HFFc6 (cell line): ENCODE measurements around the gene CALU. TPM values are rescaled to one million over a fixed set of nuclear protein-coding genes. Genes with fewer than 3 reads are reported as not detected.

Source experiments
- DNase-seq: peaks from one replicate; pipeline ENCODE4 v3.0.0-alpha.2; 2018
- H3K27ac Mint-ChIP-seq: 2 replicates; pipeline ENCODE4 v1.8.0; 2020; ENCODE audit warnings: mild to moderate bottlenecking, mixed read lengths
- H3K27me3 Mint-ChIP-seq: 2 replicates; pipeline ENCODE4 v1.8.0; 2021; ENCODE audit warnings: mild to moderate bottlenecking, moderate library complexity, mixed read lengths; ENCODE audit not compliant: insufficient read depth
- H3K36me3 Mint-ChIP-seq: 2 replicates; pipeline ENCODE4 v1.8.0; 2021; ENCODE audit warnings: low read depth, mixed read lengths
- H3K4me1 Mint-ChIP-seq: 2 replicates; pipeline ENCODE4 v1.8.0; 2020; ENCODE audit warnings: low read depth, mixed read lengths
- H3K4me3 Mint-ChIP-seq: 2 replicates; pipeline ENCODE4 v1.8.0; 2020; ENCODE audit warnings: mild to moderate bottlenecking, moderate library complexity, mixed read lengths
- H3K9me3 Mint-ChIP-seq: 2 replicates; pipeline ENCODE4 v1.8.0; 2020; ENCODE audit warnings: mild to moderate bottlenecking, mixed read lengths
- total RNA-seq, 6 experiments: library from RNA; stranded (reverse); fragmentation: NEBNext Ultra II Directional; extraction: Animal tissue kit (Norgen Biotek cat#: 25700); gene quantifications; 2 replicates in 1 of 6; 3 replicates in 5 of 6; pipeline ENCODE4 v1.2.3, GENCODE V29; 2021
- TF ChIP-seq, protein P1 (sequence below): fragments of 200-600 bp; sonication (generic); IDR thresholded peaks from 2 replicates; pipeline ENCODE4 v1.5.0; 2021; ENCODE audit warnings: antibody characterized with exemption, mild to moderate bottlenecking

Gene CALU
- total RNA-seq, 6 experiments from 2014 or later = 821 to 941 (median 887) TPM

GRCh38 chr7:128697302-128697905 lies 41.8 kb upstream of the CALU start:
- TF ChIP-seq, protein P1, sequence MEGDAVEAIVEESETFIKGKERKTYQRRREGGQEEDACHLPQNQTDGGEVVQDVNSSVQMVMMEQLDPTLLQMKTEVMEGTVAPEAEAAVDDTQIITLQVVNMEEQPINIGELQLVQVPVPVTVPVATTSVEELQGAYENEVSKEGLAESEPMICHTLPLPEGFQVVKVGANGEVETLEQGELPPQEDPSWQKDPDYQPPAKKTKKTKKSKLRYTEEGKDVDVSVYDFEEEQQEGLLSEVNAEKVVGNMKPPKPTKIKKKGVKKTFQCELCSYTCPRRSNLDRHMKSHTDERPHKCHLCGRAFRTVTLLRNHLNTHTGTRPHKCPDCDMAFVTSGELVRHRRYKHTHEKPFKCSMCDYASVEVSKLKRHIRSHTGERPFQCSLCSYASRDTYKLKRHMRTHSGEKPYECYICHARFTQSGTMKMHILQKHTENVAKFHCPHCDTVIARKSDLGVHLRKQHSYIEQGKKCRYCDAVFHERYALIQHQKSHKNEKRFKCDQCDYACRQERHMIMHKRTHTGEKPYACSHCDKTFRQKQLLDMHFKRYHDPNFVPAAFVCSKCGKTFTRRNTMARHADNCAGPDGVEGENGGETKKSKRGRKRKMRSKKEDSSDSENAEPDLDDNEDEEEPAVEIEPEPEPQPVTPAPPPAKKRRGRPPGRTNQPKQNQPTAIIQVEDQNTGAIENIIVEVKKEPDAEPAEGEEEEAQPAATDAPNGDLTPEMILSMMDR = peak; percentile 65
- Mint-ChIP-seq H3K4me3 (peak overlapping the region; percentile 97), H3K9me3 (no peaks in the 10 kb centered on the region), H3K27ac (peak overlapping the region; percentile 83), H3K4me1 (peaks cover 16% of the 10 kb centered on the region), H3K27me3 (peaks cover 19% of the 10 kb centered on the region), H3K36me3 (no peaks in the 10 kb centered on the region)
- DNase-seq = peak; percentile 61

- H3K4me1 Mint-ChIP-seq = peaks cover 28% of the 10 kb centered on the region
- DNase-seq = no peak
- H3K4me3 Mint-ChIP-seq = no peak overlapping the region
- peaks cover 19% of the 10 kb centered on the region for H3K27me3 Mint-ChIP-seq
- no peaks in the 10 kb centered on the region for H3K9me3 Mint-ChIP-seq
- TF ChIP-seq, protein P1 = no peak
- no peaks in the 10 kb centered on the region for H3K36me3 Mint-ChIP-seq
- H3K27ac Mint-ChIP-seq = no peak overlapping the region
These were observed 39.9 kb upstream of the CALU start for GRCh38 chr7:128699196-128699712.

- TF ChIP-seq, protein P1 = no peak
- Mint-ChIP-seq H3K9me3 (no peaks in the 10 kb centered on the region), H3K4me3 (no peak overlapping the region), H3K36me3 (no peaks in the 10 kb centered on the region), H3K4me1 (peaks cover 30% of the 10 kb centered on the region), H3K27ac (no peak overlapping the region), H3K27me3 (peaks cover 19% of the 10 kb centered on the region)
- no peak for DNase-seq
These were observed 39.3 kb upstream of the CALU start for GRCh38 chr7:128699895-128700294.

DNA sequence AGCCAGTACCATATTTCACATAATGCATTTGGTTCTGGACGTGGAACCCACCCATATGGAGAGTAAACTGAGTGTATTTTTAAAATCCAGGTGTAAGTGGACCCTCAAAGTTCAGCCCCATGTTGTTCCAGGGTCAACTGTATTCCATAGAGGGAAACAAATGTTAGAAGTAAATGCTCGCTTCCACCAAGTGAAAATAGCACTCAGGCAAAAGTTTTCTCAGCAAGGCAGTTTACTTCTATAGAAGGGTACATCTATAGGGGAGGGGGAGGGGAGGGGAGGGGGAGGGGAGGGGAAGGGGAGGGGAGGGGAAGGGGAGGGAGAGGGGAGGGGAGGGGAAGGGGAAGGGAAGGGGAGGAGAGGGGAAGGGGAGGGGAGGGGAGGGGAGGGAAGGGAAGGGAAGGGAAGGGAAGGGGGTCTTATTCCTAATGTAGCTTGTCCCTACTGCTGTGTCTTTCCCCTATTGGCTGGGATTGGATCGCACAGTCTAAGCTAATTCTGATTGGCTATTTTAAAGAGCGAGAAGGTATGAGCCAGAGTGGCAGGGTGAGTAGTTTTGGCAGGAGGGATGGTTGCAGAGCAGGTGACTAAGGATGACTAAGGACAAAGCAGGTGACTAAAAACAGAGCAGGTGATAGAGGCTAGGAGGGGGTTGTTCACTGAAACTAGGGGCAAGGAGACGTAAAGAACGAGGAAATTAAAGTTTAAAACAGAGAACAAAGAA lies 37.9 kb upstream of the CALU start:
- no peak overlapping the region for H3K27ac Mint-ChIP-seq
- H3K36me3 Mint-ChIP-seq = no peaks in the 10 kb centered on the region

GRCh38 chr7:128703609-128704241 lies 35.4 kb upstream of the CALU start:
- Mint-ChIP-seq H3K27me3 (peaks cover 4% of the 10 kb centered on the region), H3K4me1 (peaks cover 48% of the 10 kb centered on the region), H3K36me3 (no peaks in the 10 kb centered on the region), H3K27ac (peak overlapping the region; percentile 1; the same call in 1 of the 2 replicates), H3K4me3 (no peak overlapping the region), H3K9me3 (no peaks in the 10 kb centered on the region)
- TF ChIP-seq, protein P1 = no peak
- DNase-seq = peak; percentile 47

More for the DNA sequence above, 37.9 kb upstream of the CALU start:
- Mint-ChIP-seq H3K4me1 (peaks cover 42% of the 10 kb centered on the region), H3K27me3 (peaks cover 19% of the 10 kb centered on the region), H3K9me3 (no peaks in the 10 kb centered on the region), H3K4me3 (no peak overlapping the region)
- DNase-seq = no peak
- TF ChIP-seq, protein P1 = no peak
